GM11168 (cell line): ENCODE results near the gene DNAH11.
"Not testable (repeated sequence)": the region's sequence is repeated elsewhere in the genome, so short reads cannot be mapped to it uniquely, and the experiment has no call there.

Source experiments
- in situ Hi-C: fragments of 300-500 bp; cut with MboI; formaldehyde crosslinking; loops from one replicate; pipeline ENCODE4 v1.12.0; 2022; ENCODE audit warnings: low sequenced_read_pairs; ENCODE audit not compliant: unreplicated experiment

Gene DNAH11

GRCh38 chr7:21851559-21851967 lies 308.7 kb downstream of the DNAH11 start:
- in situ Hi-C loops, result no loop called here

- in situ Hi-C loops, result not testable (repeated sequence)
Observed at GRCh38 chr7:21865631-21866204, 322.9 kb downstream of the DNAH11 start.

GRCh38 chr7:21866731-21867130 lies 323.9 kb downstream of the DNAH11 start:
- in situ Hi-C loops, result no loop called here

DNA sequence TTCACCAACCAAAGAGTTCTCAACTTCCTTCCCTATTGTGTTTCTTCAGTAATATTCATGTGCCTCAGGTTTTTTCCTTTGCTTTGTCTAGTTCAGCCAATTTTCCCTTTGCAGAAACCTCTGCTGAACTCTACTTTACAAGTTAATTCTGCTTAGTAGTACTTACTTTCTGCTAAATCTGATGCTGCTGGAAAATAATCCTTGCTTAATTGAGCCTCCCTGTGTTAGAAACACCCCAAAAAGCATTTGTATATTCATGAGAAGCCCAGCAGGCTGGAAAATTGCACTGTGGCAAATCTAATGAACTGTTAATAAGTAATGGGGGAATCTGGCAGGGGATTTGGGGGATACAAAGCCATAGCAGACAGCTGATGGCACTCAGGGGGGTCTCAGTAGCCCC lies 324.4 kb downstream of the DNAH11 start:
- in situ Hi-C loops, result no loop called here

GRCh38 chr7:21867816-21868575 lies 325.2 kb downstream of the DNAH11 start:
- in situ Hi-C loops, result no loop called here

GRCh38 chr7:21868576-21868850 lies 325.7 kb downstream of the DNAH11 start:
- in situ Hi-C loops, result no loop called here

DNA sequence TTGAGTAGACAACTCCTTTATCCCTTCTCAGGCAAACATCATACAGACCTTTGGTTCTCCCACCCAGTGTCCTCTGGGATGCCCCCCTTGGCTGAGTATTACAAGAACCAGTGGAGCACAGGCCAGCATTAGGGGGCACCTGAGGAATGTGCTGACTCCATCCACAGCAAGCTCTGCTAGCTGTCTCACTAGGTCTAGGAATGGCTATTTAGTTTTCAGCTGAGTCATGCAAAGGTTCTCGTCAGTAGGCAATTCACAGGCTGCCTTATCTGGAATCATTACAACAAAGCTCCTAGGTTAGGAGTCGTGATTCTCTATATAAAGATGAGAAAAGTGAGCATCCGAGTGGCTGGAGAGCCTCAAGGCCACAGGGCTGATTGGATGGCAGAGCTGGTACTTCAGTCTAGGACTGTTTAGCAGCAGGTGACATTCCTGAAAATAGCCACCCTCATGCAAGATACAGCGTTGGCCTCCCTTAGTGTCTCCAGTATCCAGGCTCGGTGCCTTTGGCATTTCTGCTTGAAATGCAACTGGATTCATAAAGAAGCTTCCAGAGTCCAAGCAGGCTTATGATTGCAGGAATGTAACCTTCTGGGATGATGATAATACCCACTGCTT lies 327.1 kb downstream of the DNAH11 start:
- in situ Hi-C loops, result no loop called here

- in situ Hi-C loops, result no loop called here
Observed at GRCh38 chr7:21883069-21883468, 340.2 kb downstream of the DNAH11 start.

GRCh38 chr7:21883501-21883900 lies 340.7 kb downstream of the DNAH11 start:
- in situ Hi-C loops, result not testable (repeated sequence)

- in situ Hi-C loops, result no loop called here
Observed at GRCh38 chr7:21884496-21884895, 341.7 kb downstream of the DNAH11 start.

DNA sequence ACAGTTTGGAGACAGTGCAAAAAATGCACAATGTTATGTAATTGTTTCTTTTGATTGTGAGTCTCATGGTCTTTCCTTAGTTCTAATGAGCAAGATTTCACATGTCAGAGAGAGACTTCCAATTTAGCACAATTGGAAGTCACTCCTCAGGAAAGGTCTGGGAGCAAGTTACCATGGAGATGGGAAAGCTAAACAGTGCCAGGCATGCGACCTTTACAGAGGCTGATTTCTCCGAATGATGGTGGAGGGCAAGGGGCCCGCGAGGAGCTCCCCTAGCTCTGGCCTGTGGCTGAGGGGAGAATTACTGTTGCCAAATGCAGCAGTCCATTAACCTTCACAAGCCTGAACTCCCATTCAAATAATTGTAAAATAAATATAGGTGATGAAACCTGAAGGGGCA lies 343.6 kb downstream of the DNAH11 start:
- in situ Hi-C loops, result no loop called here

DNA sequence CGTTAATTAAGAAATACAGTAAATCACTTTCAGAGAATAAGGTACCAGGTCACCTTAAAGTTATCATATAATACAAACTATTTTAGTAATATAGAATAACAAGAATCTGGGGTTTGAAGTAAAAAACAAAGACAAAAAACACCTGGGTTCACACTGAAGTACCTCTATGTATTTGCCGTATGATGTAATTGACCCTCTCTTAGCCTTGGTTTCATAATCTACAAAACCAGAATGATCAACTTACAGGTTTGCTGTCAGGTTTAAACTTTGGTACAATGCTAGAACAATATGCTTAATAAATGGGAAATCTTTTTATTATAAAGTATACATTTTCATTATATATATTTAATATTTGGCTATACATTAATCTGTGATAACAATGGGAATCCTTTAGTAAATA lies 344.5 kb downstream of the DNAH11 start:
- in situ Hi-C loops, result no loop called here

GRCh38 chr7:21887779-21888178 lies 344.9 kb downstream of the DNAH11 start:
- in situ Hi-C loops, result no loop called here

- in situ Hi-C loops, result no loop called here
Observed at GRCh38 chr7:21891291-21891690, 348.5 kb downstream of the DNAH11 start.

- in situ Hi-C loops, result no loop called here
Observed at GRCh38 chr7:21893401-21893800, 350.6 kb downstream of the DNAH11 start.

DNA sequence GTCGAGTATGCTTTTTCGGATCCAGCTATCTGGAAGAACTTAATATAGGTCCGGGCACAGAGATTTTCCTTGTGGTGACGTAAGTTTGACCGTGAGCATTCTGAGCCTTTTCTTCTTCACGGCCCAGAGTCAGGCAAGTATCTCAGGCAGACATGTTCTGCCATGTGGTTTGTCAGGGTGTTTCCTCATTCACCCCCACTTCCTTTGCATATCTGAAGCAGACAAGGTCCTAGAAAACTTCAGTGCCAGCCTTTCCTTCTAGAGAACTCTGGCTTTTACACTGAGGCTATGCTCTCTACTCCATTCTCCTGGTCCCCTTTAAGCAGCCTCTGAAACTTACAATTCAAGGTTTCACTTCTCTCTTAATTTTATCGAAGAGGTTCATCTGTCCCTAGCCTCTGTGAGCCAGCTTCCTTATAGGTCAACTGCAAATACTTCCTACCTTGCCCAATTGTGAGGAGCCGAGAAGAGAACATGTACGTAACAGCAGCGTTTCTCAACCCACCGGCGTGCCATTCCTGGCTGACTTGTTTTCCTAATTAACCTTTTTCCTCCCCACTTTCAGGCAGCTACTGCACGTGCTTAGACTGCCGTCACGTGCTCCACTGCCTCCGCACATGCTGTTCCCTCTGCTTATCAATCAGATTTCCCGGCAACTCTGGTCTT lies 355.6 kb downstream of the DNAH11 start:
- in situ Hi-C loops, result no loop called here

- in situ Hi-C loops, result no loop called here
Observed at GRCh38 chr7:21902240-21902639, 359.4 kb downstream of the DNAH11 start.

DNA sequence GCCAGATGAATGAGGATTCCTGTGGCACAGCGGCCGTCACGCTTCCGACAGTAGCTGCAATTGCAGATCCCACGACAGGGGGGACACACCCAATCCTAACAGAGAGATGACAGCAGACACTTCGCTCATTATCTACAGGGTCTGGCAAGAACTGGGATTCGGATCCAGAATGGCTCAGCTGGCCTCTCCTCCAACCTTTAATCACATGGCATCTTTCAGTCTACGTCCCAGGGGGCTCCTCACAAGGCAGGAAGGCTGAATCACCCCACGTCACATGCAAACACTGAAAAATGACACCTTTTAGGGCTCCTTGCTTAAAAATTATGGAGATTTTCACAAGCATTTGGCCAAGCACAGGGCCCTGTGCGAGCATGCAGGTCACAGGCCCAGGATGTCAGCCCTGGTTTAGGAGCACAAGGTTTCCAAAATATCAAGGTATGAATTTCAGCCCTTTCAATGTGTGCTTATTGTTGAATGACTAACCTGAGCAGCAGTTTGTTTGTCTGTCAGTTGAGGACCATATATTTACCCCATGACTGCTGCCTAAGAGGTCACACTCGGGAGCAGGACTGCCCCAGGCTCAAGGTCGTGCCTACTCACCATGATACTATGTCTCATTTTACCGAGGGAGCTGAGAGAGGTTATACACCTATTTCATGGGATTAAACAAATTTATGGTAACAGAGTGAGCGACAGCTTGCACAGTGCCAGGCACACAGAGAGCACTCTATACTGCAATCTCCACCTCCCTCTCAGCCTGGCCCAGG lies 360.4 kb downstream of the DNAH11 start:
- in situ Hi-C loops, result no loop called here

GRCh38 chr7:21908746-21909145 lies 365.9 kb downstream of the DNAH11 start:
- in situ Hi-C loops, result no loop called here

DNA sequence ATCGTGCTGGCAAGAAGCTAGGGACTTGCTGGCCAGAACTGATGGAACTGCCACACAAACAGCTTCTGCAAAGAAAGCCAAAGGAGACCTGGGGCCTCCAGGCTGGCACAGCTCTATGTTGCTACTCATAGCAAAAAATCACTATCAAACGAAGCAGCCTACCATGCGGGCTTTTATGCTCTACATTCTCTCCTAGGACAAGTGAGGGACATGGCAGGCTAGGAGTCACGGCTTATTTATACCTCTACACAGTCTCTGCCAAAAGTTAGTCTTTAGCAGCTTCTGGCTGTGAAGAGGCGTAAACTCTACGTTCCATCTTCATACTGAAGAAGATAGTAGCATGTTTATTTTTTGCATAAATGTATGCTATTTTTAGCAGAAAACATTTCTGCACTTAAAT lies 367.4 kb downstream of the DNAH11 start:
- in situ Hi-C loops, result no loop called here
